Duodenal mucosa (tissue), 2 donors: Measurements from ENCODE around the gene KCNMA1.

Experiments used
- H3K27ac ChIP-seq: one replicate; pipeline ENCODE4 v1.7.0; 2013; ENCODE audit warnings: low read depth, low read length
- H3K27me3 ChIP-seq, 2 donors: one replicate each; pipeline ENCODE4 v1.7.0; 2013; ENCODE audit warnings: low read length in 2 of 2, control low read depth in 1 of 2; ENCODE audit not compliant: insufficient read depth in 2 of 2, control insufficient read depth in 1 of 2
- H3K36me3 ChIP-seq, 2 donors: one replicate each; pipeline ENCODE4 v1.7.0; 2013; ENCODE audit warnings: low read length in 2 of 2, control low read depth in 1 of 2; ENCODE audit not compliant: insufficient read depth in 2 of 2, control insufficient read depth in 1 of 2
- H3K4me1 ChIP-seq, 2 donors: one replicate each; pipeline ENCODE4 v1.7.0; 2013; ENCODE audit warnings: low read length in 2 of 2, control low read depth in 1 of 2; ENCODE audit not compliant: insufficient read depth in 2 of 2, control insufficient read depth in 1 of 2
- H3K4me3 ChIP-seq, 2 donors: one replicate each; pipeline ENCODE4 v1.7.0; 2013; ENCODE audit warnings: low read length in 2 of 2, low read depth in 1 of 2
- H3K9ac ChIP-seq, 2 donors: one replicate each; pipeline ENCODE4 v1.7.0; 2013; ENCODE audit warnings: low read length in 2 of 2, low read depth in 1 of 2
- H3K9me3 ChIP-seq, 2 donors: one replicate each; pipeline ENCODE4 v1.7.0; 2013; ENCODE audit warnings: low read length in 2 of 2, control low read depth in 1 of 2; ENCODE audit not compliant: control insufficient read depth in 1 of 2

The KCNMA1 gene

GRCh38 chr10:77285529-77286182, 352.0 kb downstream of the KCNMA1 start:
- Histone ChIP-seq H3K9me3 (no peaks in the 10 kb centered on the region), H3K27me3 (peaks cover 0 to 8% of the 10 kb centered on the region in 2 donors), H3K4me1 (peaks cover 6 to 19% of the 10 kb centered on the region in 2 donors), H3K4me3 (no peak overlapping the region), H3K27ac (no peak overlapping the region), H3K9ac (no peak overlapping the region), H3K36me3 (no peaks in the 10 kb centered on the region)

- Histone ChIP-seq H3K4me3 (no peak overlapping the region), H3K36me3 (no peaks in the 10 kb centered on the region), H3K9ac (no peak overlapping the region), H3K4me1 (peaks cover 6 to 19% of the 10 kb centered on the region in 2 donors), H3K9me3 (no peaks in the 10 kb centered on the region), H3K27ac (no peak overlapping the region), H3K27me3 (peaks cover 0 to 8% of the 10 kb centered on the region in 2 donors)
Observed at GRCh38 chr10:77284797-77285196, 352.8 kb downstream of the KCNMA1 start.

GRCh38 chr10:77283326-77283725, 354.3 kb downstream of the KCNMA1 start:
- peaks cover 0 to 8% of the 10 kb centered on the region in 2 donors for H3K27me3 ChIP-seq

GRCh38 chr10:77282163-77282562, 355.4 kb downstream of the KCNMA1 start:
- Histone ChIP-seq H3K9ac (no peak overlapping the region), H3K4me1 (peaks cover 2 to 9% of the 10 kb centered on the region in 2 donors), H3K4me3 (no peak overlapping the region), H3K27ac (no peak overlapping the region), H3K36me3 (no peaks in the 10 kb centered on the region), H3K9me3 (no peaks in the 10 kb centered on the region), H3K27me3 (peaks cover 0 to 8% of the 10 kb centered on the region in 2 donors)

More at GRCh38 chr10:77283326-77283725, 354.3 kb downstream of the KCNMA1 start:
- H3K27ac ChIP-seq, result no peak overlapping the region
- no peaks in the 10 kb centered on the region for H3K36me3 ChIP-seq
- H3K4me1 ChIP-seq, result peaks cover 6 to 19% of the 10 kb centered on the region in 2 donors
- H3K9ac ChIP-seq, result no peak overlapping the region
- H3K4me3 ChIP-seq, result no peak overlapping the region
- H3K9me3 ChIP-seq, result no peaks in the 10 kb centered on the region

GRCh38 chr10:77281719-77282118, 355.9 kb downstream of the KCNMA1 start:
- no peak overlapping the region for H3K27ac ChIP-seq
- H3K27me3 ChIP-seq, result peaks cover 0 to 5% of the 10 kb centered on the region in 2 donors
- peaks cover 0 to 5% of the 10 kb centered on the region in 2 donors for H3K4me1 ChIP-seq
- H3K9me3 ChIP-seq, result no peaks in the 10 kb centered on the region
- no peaks in the 10 kb centered on the region for H3K36me3 ChIP-seq
- no peak overlapping the region for H3K9ac ChIP-seq
- H3K4me3 ChIP-seq, result no peak overlapping the region

- Histone ChIP-seq H3K4me1 (no peaks in the 10 kb centered on the region), H3K36me3 (no peaks in the 10 kb centered on the region), H3K9me3 (no peaks in the 10 kb centered on the region), H3K9ac (no peak overlapping the region), H3K27ac (no peak overlapping the region), H3K27me3 (peaks cover 3 to 7% of the 10 kb centered on the region in 2 donors), H3K4me3 (no peak overlapping the region)
Observed at GRCh38 chr10:77279207-77279606, 358.4 kb downstream of the KCNMA1 start.

- Histone ChIP-seq H3K4me1 (no peaks in the 10 kb centered on the region), H3K9ac (no peak overlapping the region), H3K9me3 (no peaks in the 10 kb centered on the region), H3K27ac (no peak overlapping the region), H3K36me3 (no peaks in the 10 kb centered on the region), H3K4me3 (no peak overlapping the region), H3K27me3 (peaks cover 3% of the 10 kb centered on the region in 2 donors)
Observed at GRCh38 chr10:77274046-77274795, 363.4 kb downstream of the KCNMA1 start.

GRCh38 chr10:77269163-77269562, 368.4 kb downstream of the KCNMA1 start:
- Histone ChIP-seq H3K27ac (no peak overlapping the region), H3K27me3 (no peaks in the 10 kb centered on the region), H3K9ac (no peak overlapping the region), H3K4me1 (no peaks in the 10 kb centered on the region), H3K36me3 (no peaks in the 10 kb centered on the region), H3K9me3 (no peaks in the 10 kb centered on the region), H3K4me3 (no peak overlapping the region)

- no peaks in the 10 kb centered on the region for H3K4me1 ChIP-seq
- H3K9ac ChIP-seq, result no peak overlapping the region
- no peaks in the 10 kb centered on the region for H3K27me3 ChIP-seq
- no peak overlapping the region for H3K27ac ChIP-seq
- H3K9me3 ChIP-seq, result no peaks in the 10 kb centered on the region
- no peak overlapping the region for H3K4me3 ChIP-seq
- no peaks in the 10 kb centered on the region for H3K36me3 ChIP-seq
Observed at GRCh38 chr10:77268721-77269120, 368.9 kb downstream of the KCNMA1 start.
